ENCODE results near the gene LRTM2.
A peak's percentile ranks its signal among the peaks of the same experiment; 100 is the strongest.

LRTM2 gene

GRCh38 chr12:1838994-1839365 is 18.6 kb downstream of the LRTM2 start:
- DNase-seq (ENCODE audit: low spot score): no peak
- TF ChIP-seq, protein P1, sequence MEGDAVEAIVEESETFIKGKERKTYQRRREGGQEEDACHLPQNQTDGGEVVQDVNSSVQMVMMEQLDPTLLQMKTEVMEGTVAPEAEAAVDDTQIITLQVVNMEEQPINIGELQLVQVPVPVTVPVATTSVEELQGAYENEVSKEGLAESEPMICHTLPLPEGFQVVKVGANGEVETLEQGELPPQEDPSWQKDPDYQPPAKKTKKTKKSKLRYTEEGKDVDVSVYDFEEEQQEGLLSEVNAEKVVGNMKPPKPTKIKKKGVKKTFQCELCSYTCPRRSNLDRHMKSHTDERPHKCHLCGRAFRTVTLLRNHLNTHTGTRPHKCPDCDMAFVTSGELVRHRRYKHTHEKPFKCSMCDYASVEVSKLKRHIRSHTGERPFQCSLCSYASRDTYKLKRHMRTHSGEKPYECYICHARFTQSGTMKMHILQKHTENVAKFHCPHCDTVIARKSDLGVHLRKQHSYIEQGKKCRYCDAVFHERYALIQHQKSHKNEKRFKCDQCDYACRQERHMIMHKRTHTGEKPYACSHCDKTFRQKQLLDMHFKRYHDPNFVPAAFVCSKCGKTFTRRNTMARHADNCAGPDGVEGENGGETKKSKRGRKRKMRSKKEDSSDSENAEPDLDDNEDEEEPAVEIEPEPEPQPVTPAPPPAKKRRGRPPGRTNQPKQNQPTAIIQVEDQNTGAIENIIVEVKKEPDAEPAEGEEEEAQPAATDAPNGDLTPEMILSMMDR (IDR thresholded peaks at IDR 0.05; ENCODE audit: poor library complexity, severe bottlenecking): no peak
- H3K4me3 ChIP-seq (ENCODE audit: severe bottlenecking): no peak overlapping the region
- no peak overlapping the region for H3K27ac ChIP-seq (ENCODE audit: poor library complexity, severe bottlenecking)
- peaks cover 25% of the 10 kb centered on the region for H3K27me3 ChIP-seq (ENCODE audit: insufficient read depth, poor library complexity, severe bottlenecking)
- H3K9me3 ChIP-seq (ENCODE audit: severe bottlenecking): no peaks in the 10 kb centered on the region
- H3K4me1 ChIP-seq (ENCODE audit: insufficient read depth, poor library complexity, severe bottlenecking): no peaks in the 10 kb centered on the region
- ATAC-seq (ENCODE audit: low read depth): no peak
- no peaks in the 10 kb centered on the region for H3K36me3 ChIP-seq (ENCODE audit: low read depth)

- DNase-seq (ENCODE audit: low spot score): peak; percentile 47
- no peak overlapping the region for H3K4me3 ChIP-seq (ENCODE audit: severe bottlenecking)
- H3K27me3 ChIP-seq (ENCODE audit: insufficient read depth, poor library complexity, severe bottlenecking): peaks cover 30% of the 10 kb centered on the region
- no peaks in the 10 kb centered on the region for H3K4me1 ChIP-seq (ENCODE audit: insufficient read depth, poor library complexity, severe bottlenecking)
- TF ChIP-seq, protein P1 (IDR thresholded peaks at IDR 0.05; ENCODE audit: poor library complexity, severe bottlenecking): no peak
- ATAC-seq (ENCODE audit: low read depth): no peak
- H3K9me3 ChIP-seq (ENCODE audit: severe bottlenecking): no peaks in the 10 kb centered on the region
- H3K27ac ChIP-seq (ENCODE audit: poor library complexity, severe bottlenecking): no peak overlapping the region
- no peaks in the 10 kb centered on the region for H3K36me3 ChIP-seq (ENCODE audit: low read depth)
Observed at GRCh38 chr12:1839464-1839863, 19.1 kb downstream of the LRTM2 start.

DNA sequence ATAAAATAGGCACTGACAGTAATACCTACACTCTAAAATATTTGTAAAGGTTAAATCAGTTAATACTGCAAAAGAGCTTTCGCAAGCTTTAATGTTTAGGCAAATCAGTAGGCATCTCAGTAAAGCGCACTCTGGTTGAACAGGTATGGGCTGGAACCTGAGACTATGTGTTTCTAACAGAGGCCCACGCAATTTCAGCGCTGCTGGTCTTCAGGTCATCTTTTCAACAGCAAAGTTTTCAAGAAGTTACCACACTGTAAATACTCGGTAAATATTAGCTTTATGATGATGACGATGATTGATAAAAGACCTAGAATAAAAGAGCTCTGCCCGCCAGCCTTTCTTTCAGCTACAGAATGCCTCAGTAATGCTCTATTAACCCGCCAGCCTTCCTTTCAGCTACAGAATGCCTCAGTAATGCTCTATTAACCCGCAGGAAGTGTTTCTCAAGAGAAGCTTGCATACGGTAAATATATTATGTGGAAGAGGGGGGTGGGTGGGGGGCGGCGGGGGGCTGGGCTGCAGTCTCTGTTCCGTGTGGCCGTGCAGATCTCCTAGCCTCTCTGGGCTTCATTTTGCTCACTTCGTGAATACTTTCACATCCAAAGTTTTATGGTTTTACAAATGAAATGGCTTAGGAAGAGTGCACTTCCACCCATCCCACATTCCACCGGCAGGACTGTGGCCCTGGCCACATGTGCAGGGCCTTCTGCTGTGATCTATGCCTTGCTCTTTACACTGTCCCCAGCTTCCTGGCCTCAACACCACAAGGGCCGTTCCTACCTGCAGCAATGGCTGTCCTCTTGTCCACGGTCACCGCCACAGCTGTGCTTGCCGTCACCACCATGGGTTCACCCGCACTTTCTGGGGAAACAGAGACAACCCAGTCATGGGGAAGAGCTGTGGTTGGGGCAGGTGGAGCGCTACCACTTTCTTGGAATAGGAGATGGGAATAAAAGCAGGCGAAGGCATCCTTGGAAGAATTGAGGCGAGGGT is 19.9 kb downstream of the LRTM2 start:
- peaks cover 36% of the 10 kb centered on the region for H3K27me3 ChIP-seq (ENCODE audit: insufficient read depth, poor library complexity, severe bottlenecking)
- peak; percentile 49 for DNase-seq (ENCODE audit: low spot score)
- no peaks in the 10 kb centered on the region for H3K36me3 ChIP-seq (ENCODE audit: low read depth)
- no peaks in the 10 kb centered on the region for H3K4me1 ChIP-seq (ENCODE audit: insufficient read depth, poor library complexity, severe bottlenecking)
- TF ChIP-seq, protein P1 (IDR thresholded peaks at IDR 0.05; ENCODE audit: poor library complexity, severe bottlenecking): no peak
- no peak for ATAC-seq (ENCODE audit: low read depth)
- no peaks in the 10 kb centered on the region for H3K9me3 ChIP-seq (ENCODE audit: severe bottlenecking)
- H3K4me3 ChIP-seq (ENCODE audit: severe bottlenecking): no peak overlapping the region
- H3K27ac ChIP-seq (ENCODE audit: poor library complexity, severe bottlenecking): no peak overlapping the region

DNA sequence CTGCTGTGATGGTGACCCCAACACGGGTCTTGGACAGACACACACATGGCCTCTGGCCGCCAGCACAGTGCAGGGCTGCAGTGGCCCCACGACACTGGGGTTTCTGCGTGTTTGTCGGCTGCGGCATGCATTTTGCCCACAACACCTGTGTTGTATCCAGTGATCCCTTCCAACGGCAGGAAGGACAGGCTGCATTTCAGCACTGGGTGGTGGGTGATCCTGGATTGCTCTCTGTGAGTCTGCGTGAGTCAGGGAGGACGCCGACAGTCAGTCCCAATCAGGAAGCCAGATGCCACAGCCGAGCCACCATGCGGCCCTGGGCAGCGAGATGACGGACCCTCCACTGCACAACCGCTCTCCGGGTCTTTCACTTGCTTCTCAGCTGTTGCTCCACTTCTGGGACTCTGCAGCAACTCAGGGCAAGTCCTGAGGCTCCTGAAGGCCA is 20.6 kb downstream of the LRTM2 start:
- no peak overlapping the region for H3K4me3 ChIP-seq (ENCODE audit: severe bottlenecking)
- DNase-seq (ENCODE audit: low spot score) (peak; percentile 55), ATAC-seq (ENCODE audit: low read depth) (no peak)
- H3K27me3 ChIP-seq (ENCODE audit: insufficient read depth, poor library complexity, severe bottlenecking): peaks cover 39% of the 10 kb centered on the region
- H3K9me3 ChIP-seq (ENCODE audit: severe bottlenecking): no peaks in the 10 kb centered on the region
- H3K36me3 ChIP-seq (ENCODE audit: low read depth): no peaks in the 10 kb centered on the region
- no peaks in the 10 kb centered on the region for H3K4me1 ChIP-seq (ENCODE audit: insufficient read depth, poor library complexity, severe bottlenecking)
- TF ChIP-seq, protein P1 (IDR thresholded peaks at IDR 0.05; ENCODE audit: poor library complexity, severe bottlenecking): no peak
- H3K27ac ChIP-seq (ENCODE audit: poor library complexity, severe bottlenecking): no peak overlapping the region

Measured in RWPE2 (cell line).